Type B pancreatic cell (in vitro differentiated cells): ENCODE measurements around the gene TRPM1. TPM values are rescaled to one million over a fixed set of nuclear protein-coding genes. Genes with fewer than 3 reads are reported as not detected.

Experiments
- DNase-seq: peaks from one replicate; pipeline ENCODE4 v3.0.0; 2021; ENCODE audit warnings: mixed read lengths; ENCODE audit not compliant: unreplicated experiment; ENCODE audit errors: extremely low spot score
- H3K27ac Mint-ChIP-seq: 2 replicates; pipeline ENCODE4 v1.8.0; 2021; ENCODE audit warnings: mild to moderate bottlenecking, mixed read lengths
- H3K27me3 Mint-ChIP-seq: 2 replicates; pipeline ENCODE4 v1.8.0; 2021; ENCODE audit warnings: mixed read lengths
- H3K36me3 Mint-ChIP-seq: 2 replicates; pipeline ENCODE4 v1.8.0; 2021; ENCODE audit warnings: mixed read lengths
- H3K4me1 Mint-ChIP-seq: one replicate; pipeline ENCODE4 v1.8.0; 2021; ENCODE audit warnings: mixed read lengths; ENCODE audit not compliant: unreplicated experiment
- H3K4me3 Mint-ChIP-seq: 2 replicates; pipeline ENCODE4 v1.8.0; 2021; ENCODE audit warnings: mild to moderate bottlenecking, mixed read lengths
- H3K9me3 Mint-ChIP-seq: 2 replicates; pipeline ENCODE4 v1.8.0; 2021; ENCODE audit warnings: mixed read lengths
- total RNA-seq: library from RNA; stranded (reverse); gene quantifications from 2 replicates; pipeline ENCODE4 v1.2.1, GENCODE V29; 2021; ENCODE audit warnings: low replicate concordance
- TF ChIP-seq, protein P1 (sequence below): fragments of 200-600 bp; sonication (generic); conservative IDR thresholded peaks from 2 replicates; pipeline ENCODE4 v1.5.0; 2021; ENCODE audit warnings: antibody characterized with exemption, mild to moderate bottlenecking

The TRPM1 gene
- total RNA-seq, 1 donor from 2014 or later = 9.5 TPM

- Mint-ChIP-seq H3K9me3 (no peaks in the 10 kb centered on the region), H3K4me1 (no peaks in the 10 kb centered on the region), H3K27ac (no peak overlapping the region), H3K27me3 (peaks cover 4% of the 10 kb centered on the region), H3K36me3 (no peaks in the 10 kb centered on the region), H3K4me3 (no peak overlapping the region)
- TF ChIP-seq, protein P1, sequence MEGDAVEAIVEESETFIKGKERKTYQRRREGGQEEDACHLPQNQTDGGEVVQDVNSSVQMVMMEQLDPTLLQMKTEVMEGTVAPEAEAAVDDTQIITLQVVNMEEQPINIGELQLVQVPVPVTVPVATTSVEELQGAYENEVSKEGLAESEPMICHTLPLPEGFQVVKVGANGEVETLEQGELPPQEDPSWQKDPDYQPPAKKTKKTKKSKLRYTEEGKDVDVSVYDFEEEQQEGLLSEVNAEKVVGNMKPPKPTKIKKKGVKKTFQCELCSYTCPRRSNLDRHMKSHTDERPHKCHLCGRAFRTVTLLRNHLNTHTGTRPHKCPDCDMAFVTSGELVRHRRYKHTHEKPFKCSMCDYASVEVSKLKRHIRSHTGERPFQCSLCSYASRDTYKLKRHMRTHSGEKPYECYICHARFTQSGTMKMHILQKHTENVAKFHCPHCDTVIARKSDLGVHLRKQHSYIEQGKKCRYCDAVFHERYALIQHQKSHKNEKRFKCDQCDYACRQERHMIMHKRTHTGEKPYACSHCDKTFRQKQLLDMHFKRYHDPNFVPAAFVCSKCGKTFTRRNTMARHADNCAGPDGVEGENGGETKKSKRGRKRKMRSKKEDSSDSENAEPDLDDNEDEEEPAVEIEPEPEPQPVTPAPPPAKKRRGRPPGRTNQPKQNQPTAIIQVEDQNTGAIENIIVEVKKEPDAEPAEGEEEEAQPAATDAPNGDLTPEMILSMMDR = no peak
- no peak for DNase-seq
Measured at GRCh38 chr15:31047437-31047836, 54.1 kb downstream of the TRPM1 start.

DNA sequence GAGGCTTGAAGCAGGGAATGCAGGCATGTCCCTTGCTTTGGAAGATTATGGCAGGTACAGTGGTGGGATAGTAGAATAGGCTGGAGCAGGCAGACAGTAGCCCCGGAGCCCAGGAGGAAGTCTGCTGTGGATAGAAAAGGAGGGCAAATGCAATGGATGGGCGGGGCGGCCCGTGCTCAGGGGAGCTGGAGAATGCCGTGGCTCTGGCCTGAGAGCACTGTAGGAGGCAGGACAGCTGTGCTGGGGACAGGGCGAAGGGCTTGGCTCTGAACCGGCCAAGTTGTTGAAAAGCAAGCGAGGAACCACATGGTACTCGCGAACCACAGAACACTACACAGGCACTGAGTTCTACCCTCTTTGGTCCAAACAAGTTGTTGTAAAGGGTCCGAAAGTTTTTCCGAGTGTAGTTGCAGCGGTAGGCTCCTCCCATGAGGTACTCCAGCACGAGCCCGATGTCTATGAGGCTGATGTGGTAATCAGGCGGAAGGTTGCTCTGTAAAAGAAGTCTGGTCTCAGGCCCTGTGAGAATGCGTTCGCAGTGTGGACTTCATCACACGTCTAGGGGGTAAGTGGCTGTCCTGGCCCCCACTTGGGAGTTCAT lies 54.7 kb downstream of the TRPM1 start:
- DNase-seq = no peak
- Mint-ChIP-seq H3K27ac (no peak overlapping the region), H3K4me3 (no peak overlapping the region), H3K27me3 (peaks cover 4% of the 10 kb centered on the region), H3K4me1 (no peaks in the 10 kb centered on the region), H3K9me3 (no peaks in the 10 kb centered on the region), H3K36me3 (no peaks in the 10 kb centered on the region)
- TF ChIP-seq, protein P1 = no peak

DNA sequence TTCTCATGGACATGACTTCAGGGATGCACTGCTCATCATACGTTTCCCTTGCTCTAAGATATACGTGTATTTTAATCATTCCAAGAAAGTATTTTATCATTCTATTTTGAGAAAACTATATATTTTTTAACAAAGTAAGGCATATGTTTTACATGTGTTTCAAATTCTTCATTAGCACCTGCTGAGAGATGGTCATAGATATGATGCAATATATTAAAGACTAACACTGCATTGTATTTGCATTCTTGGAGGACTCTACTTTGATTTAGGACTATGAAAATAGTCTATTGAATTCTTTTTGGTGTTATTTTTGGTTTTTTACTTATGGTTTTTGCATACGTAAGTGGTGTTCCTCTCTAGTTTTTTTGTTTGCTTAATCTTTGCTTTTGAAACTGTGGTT lies 55.9 kb downstream of the TRPM1 start:
- Mint-ChIP-seq H3K4me1 (no peaks in the 10 kb centered on the region), H3K27me3 (peaks cover 4% of the 10 kb centered on the region), H3K27ac (no peak overlapping the region), H3K36me3 (no peaks in the 10 kb centered on the region), H3K4me3 (no peak overlapping the region), H3K9me3 (no peaks in the 10 kb centered on the region)
- no peak for DNase-seq
- TF ChIP-seq, protein P1 = no peak

DNA sequence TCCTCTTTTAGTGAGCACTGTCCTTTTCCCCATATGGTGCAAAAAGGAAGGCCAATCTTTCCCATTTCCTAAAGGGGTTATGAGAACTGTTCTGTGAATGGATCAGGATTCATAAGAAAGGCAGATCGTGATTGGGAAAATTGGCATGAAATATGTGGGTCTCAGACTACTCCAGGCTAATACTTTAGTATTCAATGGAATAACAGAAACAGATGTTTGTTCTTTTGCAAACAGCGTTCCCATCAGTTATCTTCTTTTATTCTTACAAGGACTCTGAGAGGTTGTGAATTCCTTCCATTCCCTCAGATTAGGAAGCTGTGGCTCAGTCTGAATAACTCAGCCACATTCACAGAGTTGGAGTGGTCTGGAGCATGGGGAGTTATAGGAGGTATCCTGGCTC lies 58.8 kb downstream of the TRPM1 start:
- no peaks in the 10 kb centered on the region for H3K4me1 Mint-ChIP-seq
- TF ChIP-seq, protein P1 = no peak
- H3K36me3 Mint-ChIP-seq = no peaks in the 10 kb centered on the region
- no peaks in the 10 kb centered on the region for H3K9me3 Mint-ChIP-seq
- H3K4me3 Mint-ChIP-seq = no peak overlapping the region
- H3K27me3 Mint-ChIP-seq = peaks cover 4% of the 10 kb centered on the region
- no peak overlapping the region for H3K27ac Mint-ChIP-seq
- DNase-seq = no peak

GRCh38 chr15:31041610-31042009 lies 59.9 kb downstream of the TRPM1 start:
- TF ChIP-seq, protein P1 = no peak
- H3K4me3 Mint-ChIP-seq = no peak overlapping the region
- no peak for DNase-seq
- H3K9me3 Mint-ChIP-seq = no peaks in the 10 kb centered on the region
- no peaks in the 10 kb centered on the region for H3K4me1 Mint-ChIP-seq
- no peaks in the 10 kb centered on the region for H3K36me3 Mint-ChIP-seq
- H3K27ac Mint-ChIP-seq = no peak overlapping the region
- H3K27me3 Mint-ChIP-seq = peaks cover 4% of the 10 kb centered on the region

DNA sequence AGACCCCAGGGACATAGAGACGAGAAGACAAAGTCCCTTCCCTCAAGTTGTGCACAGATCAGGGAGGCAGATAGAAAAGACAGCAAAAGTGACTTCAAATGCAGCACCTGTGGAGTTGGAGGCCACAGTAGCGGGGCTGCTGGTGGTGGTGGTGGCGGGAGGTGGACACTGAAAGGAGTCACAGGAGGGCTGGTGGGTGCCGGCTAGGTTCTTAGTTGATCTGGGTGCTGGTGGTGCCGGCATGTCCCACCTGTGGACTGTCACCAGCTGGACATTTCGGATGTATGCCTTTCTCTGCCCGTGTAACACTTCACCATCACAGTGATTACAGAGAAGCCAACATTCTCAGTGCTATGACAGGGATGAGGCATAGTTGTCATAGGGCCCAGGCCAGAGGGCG lies 60.9 kb downstream of the TRPM1 start:
- no peaks in the 10 kb centered on the region for H3K4me1 Mint-ChIP-seq
- H3K36me3 Mint-ChIP-seq = no peaks in the 10 kb centered on the region
- H3K27me3 Mint-ChIP-seq = no peaks in the 10 kb centered on the region
- DNase-seq = no peak
- no peak overlapping the region for H3K27ac Mint-ChIP-seq
- TF ChIP-seq, protein P1 = no peak
- H3K4me3 Mint-ChIP-seq = no peak overlapping the region
- H3K9me3 Mint-ChIP-seq = no peaks in the 10 kb centered on the region
